Inferior parietal cortex (tissue), 1 donor: Measurements from ENCODE around the gene C16orf90.
"Not testable (repeated sequence)": the region's sequence is repeated elsewhere in the genome, so short reads cannot be mapped to it uniquely, and the experiment has no call there.

ENCODE experiments used
- DNase-seq: peaks from one replicate; pipeline ENCODE4 v3.0.0-alpha.2; 2016; ENCODE audit errors: extremely low spot score

Gene C16orf90

DNA sequence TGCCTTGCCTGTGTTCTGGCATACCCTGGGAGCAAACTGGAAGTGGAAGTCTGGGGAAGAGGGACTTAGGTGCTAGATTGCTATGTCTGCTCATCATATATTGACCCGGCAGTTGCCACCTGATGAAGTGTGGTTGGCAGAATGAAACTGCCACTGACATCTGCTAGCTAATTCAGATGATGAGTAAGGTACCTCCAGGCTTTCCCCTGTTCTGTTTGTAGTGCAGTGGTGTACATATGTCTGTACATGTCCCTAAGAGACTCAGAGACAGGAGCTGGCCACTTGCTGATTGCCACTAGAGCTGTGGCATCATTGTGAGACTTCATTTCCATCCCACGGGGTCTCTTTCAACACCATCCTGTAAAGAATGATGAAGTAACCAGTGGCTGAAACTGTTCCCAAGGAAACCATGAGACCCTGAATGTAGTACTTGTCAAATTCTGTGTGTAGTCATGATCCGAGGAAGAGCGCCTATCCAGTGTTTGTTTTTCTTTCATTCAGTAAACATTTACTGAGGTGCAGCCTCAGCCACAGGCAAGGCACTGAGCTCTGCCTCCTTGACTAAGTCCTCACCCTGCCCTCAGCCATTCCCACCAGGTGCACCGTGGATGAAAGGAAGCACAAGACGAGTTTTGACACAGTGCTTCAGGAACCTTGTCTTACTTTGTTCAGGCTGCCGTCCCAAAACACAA, 18.7 kb upstream of the C16orf90 start:
- no peak for DNase-seq

DNA sequence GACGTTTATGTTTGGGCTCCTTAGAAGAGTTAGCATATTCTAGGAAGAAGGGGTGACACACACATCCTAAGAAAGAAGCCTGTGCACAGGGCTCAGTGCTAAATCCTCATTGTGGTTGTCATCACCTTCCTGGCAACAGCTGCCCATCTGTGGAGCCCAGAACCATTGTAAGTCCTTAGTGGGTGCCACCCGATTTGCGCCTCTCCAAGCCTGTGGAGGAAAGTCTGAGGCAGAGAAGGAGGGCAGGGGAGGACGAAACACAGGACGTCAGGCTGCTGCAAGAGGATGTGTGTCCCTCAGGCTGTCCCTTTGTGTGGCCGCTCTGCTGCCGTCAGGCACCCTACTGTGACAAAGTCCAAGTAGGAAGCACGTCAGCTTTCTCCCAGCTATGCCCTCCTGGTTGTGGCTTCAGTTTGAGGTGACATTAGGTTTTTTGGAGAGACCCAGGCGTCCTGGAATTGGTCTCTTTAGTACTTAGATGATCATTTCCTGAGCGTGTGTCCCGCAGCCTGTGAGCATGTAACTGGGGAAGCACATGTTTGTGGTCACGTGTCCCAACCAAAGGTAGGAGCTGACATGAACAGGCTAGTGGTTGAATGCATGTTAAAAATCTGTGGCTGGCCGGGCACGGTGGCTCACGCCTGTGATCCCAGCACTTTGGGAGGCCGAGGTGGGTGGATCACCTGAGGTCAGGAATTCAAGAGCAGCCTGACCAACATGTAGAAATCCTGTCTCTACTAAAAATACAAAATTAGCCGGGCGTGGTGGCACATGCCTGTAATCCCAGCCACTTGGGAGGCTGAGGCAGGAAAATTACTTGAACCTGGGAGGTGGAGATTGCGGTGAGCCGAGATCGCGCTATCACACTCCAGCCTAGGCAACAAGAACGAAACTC, 16.2 kb upstream of the C16orf90 start:
- no peak for DNase-seq

DNA sequence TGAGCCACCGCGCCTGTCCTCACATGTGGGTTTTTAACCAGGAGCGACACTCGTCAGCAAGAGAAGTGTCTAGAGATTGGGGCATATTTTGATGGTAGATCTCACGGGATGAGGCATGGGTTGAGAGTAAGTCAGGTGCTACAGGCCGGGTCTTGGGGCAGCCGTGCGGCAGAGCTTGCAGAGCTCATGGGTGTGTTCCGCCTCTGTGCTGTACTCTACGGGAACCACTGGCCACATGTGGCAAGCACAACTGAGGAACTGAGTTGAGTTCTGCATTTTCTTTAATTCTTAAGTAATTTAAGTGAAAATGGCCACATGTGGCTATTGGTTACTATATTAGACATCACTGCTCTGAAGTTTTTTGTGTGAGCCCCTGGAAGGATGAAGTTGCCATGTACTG, 15.1 kb upstream of the C16orf90 start:
- no peak for DNase-seq

DNA sequence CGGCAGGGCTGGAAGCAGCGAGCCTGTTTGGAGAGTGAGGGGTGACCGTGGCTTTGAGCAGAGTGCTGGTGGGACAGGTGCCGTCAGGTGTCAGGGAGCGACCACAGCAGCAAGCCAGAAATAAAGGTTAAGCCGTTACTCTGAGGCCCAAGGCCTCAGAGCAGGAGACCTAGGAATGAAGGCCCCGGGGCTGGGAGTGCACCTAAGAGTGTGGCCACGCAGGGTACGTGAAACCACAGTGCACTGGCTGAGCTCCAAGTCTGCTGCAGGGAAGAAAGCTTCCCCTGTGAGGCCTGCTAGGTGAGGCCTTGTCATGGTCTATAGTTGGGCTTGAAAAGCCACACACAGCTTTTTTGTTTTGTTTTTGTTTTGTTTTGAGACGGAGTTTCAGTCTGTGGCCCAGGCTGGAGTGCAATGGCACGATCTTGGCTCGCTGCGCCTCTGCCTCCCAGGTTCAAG, 14.2 kb upstream of the C16orf90 start:
- DNase-seq = no peak

DNA sequence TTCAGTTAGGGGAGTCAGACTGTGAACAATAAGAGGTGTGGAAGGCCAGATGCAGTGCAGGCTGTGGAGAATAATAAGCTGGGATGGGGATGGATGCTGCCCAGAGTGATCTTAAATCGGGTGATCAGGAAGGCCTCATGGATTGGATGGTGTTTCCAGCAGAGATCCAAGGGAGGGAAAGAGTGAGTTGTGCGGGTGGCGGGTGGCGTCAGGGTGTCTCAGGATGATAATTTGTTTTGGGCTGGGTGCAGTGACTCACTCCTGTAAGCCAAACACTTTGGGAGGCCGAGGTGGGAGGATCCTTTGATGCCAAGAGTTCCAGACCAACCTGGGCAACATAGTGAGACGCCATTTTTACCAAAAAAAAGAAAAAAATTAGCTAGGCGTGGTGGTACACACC, 13.4 kb upstream of the C16orf90 start:
- DNase-seq = no peak

DNA sequence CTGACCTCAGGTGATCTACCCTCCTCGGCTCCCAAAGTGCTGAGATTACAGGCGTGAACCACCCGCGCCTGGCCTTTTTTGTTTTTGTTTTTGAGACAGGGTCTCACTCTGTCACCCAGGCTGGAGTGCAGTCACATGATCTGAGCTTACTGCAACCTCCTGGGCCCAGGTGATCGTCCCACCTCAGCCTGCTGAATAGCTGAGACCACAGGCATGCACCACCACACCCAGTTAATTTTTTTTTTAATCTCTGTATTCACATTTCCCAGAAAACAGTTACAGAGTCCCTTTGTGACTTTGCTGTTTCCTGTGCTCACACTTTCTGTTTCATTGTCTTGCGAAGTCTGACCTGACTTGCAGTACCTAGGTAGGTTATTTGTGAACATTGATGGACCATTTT, 8.2 kb upstream of the C16orf90 start:
- DNase-seq = no peak

DNA sequence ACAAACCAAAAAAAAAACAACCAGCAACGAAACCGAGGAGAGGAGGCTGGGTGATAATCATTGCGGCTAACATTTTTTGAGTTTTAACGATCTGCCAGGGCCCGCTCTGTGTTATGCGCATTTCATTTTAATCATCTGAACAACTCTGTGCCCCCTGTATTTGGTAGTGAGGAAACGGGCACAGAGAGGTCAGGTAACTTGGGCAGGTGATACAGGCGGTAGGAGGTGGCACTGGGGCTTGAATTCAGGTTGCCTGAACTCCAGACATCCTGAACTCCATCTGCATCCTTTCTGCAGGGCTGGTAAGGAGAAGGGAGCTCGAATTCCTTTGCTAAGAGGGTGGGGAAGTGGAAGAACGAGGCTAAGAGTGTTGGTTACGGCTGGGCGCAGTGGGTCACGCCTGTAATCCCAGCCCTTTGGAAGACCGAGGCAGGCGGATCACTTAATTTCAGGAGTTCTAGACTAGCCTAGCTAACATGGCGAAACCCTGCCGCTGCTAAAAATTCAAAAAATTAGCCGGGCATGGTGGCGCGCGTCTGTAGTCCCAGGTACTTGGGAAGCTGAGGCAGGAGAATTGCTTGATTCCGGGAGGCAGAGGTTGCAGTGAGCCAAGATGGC, 6.6 kb upstream of the C16orf90 start:
- no peak for DNase-seq

DNA sequence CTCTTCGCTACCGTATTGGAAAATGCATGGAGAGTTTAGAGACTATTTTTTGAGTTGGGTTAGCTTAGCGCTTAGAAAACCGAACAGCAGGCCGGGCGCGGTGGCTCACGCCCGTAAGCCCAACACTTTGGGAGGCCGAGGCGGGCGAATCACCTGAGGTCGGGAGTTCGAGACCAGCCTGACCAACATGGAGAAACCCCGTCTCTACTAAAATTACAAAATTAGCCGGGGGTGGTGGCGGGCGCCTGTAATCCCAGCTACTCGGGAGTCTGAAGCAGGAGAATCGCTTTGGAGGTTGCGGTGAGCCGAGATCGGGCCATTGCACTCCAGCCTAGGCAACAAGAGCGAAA, 6.1 kb upstream of the C16orf90 start:
- not testable (repeated sequence) for DNase-seq

DNA sequence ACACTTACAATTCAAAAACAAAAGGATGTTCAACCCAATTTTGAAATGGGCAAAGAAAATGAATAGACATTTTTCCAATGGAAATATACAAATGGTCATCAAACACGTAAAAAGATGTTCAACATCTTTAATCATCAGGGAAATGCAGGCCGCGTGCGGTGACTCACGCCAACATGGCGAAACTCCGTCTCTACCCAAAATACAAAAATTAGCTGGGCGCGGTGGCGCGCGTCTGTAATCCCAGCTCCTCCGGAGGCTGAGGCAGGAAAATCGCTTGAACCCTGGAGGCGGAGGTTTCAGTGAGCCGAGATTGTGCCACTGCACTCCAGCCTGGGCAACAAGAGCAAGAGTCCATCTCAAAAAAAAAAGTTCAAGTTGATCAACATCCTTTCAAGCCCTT, 3.7 kb upstream of the C16orf90 start:
- DNase-seq = no peak

DNA sequence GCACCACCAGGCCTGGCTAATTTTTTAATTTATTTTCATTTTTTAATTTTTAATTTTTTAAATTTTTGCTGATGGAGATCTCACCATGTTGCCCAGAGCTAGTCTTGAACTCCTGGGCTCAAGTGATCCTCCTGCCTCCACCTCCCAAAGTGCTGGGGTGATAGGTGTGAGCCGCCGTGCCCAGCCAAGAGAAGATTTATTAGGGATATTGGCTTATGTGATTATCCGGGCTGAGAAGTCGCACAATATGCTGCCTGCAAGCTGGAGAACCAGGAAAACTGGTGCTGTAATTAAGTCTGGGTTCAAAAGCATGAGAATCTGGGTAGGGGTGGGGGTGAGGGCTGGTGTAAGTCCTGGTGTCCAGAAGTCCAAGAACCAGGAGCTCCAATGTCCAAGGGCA, 2.5 kb upstream of the C16orf90 start:
- no peak for DNase-seq

DNA sequence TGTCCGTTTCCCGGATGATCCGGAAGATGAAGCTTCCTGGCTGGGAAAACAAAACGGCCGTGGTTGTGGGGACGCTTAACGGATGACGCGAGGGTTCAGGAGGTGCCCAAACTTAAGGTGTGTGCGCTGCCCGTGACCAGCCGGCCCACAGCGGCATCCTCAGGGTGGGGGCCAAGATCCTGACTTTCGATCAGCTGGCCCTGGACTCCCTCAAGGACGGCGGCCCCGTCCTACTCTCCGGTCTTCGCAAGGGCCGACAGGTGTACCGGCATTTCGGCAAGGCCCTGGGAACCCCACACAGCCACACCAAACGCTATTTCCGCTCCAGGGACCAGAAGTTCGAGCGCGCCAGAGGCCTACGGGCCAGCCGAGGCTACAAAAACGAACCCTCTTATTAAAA, 1.1 kb upstream of the C16orf90 start:
- no peak for DNase-seq

DNA sequence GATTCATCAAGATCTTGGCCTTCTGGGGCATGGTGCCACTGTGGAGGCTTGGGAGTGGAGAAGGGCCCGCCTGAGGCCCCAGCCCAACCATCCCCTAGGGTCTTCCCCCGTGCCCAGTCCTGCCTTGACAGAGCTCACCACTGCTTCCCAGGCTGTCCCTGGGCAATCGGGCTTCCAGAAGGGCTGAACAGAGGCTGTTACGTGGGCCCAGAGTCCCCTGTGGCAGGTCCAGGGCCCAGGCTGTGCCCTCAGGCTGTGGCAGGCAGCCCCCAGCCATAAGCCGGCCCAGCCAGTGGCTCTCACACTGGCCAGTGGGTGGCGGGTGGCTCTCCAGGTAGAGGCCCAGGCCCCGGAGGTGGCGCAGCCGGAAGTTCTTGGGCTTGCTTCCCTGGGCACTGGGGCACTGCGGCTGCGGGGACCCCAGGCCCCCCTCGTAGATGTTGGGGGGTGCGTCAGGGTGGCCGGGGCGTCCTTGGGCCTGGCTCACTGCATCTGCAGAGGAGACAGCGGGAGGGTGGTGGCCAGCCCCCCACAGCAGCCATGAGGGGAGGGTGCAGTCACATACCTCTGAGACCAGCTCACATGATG, 809 bp downstream of the C16orf90 start:
- no peak for DNase-seq

DNA sequence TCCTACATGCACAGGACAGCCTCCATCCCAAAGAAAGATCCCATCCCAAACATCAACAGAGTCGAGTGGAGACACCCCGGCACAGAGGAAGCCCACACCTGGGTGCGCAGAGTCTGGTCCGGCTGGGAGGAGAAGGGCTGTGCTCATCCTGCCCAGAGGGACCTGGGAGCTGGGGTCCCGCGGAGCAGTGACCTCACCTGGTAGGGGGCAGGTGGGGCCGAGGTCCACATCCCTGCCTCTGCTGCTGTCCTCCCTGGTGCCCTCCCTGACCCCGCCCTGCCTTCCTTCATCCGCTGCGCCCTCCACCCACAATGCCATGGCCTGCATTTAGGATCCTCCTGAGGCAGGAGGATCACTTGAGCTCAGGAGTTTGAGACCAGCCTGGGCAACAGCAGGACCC, 2.9 kb downstream of the C16orf90 start:
- no peak for DNase-seq

DNA sequence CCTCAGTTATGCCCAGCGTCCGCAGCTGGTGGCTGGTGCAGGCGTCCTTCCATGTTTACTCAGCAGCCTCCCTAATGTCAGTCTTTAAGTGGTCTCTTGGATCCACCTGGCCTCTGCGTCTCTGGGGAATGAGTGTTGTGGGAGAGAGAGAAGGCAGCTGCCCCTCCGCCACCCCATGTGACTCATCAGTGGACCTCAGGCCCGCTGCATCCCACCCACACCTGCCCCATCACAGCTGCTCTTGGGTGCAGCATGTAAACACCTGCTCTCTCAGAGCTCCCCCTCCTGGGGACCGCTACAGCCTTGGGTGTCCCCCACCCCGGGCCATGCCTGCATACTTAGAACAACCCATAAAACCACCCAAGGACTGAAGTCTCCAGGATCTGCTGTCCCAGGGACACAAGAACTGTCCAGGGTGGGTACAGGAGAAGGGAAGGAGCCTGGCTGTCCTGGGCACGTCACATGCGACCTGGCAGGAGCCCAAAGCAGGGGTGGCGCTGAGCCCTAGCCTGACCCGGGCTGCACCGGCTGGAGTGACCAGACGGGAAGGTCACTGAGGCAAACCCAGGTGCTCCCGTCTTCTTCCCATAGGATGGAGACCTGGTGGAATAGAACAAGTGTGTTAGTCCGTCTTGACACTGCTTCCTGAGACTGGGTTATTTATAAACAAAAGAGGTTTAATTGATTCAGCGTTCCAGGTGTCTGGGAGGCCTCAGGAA, 4.2 kb downstream of the C16orf90 start:
- no peak for DNase-seq

DNA sequence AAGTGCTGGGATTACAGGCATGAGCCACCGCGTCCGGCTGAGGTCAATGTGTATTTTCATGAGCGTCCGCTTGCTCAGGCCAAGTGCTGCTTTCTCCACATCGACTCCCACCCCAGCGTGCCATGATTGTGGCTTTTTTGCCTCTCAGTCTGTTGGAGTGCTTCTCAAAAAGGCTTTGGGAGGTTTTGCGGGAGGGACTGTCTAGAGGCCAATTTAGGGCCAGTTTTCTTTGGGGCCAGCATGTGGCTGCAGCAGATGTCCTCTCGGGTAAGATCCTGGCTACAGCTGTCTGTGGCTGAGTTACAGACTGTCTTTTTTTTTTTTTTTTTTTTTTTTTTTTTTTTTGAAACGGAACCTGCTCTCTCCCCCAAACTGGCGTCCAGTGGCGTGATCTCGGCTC, 6.5 kb downstream of the C16orf90 start:
- no peak for DNase-seq

DNA sequence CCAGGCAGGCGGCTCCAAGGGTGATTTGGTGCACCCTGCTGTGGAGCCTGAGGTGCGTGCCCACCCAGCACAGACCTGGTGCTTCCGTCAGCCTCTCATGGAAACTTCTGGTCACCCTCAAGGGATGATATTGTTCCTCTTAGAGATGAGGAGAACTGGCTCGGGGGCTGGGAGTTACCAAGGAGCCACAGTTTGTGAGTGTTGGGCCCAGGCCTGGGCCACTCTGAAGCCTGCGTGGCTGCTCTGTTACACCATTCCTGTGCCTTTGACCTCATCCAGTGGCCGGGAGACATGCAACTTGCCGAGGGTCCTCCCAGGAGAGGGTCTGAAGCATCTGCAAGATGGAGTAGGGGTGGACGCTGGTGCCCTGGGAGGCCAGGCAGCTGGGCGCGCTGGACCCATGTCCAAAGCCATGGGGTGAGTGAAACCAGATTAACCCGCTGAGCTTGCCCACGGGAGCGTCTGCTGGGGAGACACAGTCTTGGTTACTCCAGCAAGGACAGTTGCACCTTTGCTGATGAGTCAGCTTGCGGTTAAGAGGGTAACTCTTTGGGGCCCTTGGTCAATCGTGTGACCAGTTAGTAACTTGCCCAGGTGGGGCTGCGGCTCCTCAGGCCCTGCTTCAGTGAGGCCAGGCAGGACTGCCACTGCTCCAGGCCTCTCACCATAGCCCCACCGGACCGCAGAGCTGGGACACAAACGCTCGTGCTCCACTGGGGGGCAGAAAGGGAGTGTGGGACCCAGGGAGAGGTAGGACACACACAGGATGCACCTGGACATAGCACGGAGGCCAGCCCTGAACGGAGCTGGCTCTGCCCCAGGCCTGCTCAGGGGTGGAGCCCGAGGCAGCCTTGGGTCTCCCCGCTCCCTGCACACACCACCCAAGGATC, 7.5 kb downstream of the C16orf90 start:
- no peak for DNase-seq

DNA sequence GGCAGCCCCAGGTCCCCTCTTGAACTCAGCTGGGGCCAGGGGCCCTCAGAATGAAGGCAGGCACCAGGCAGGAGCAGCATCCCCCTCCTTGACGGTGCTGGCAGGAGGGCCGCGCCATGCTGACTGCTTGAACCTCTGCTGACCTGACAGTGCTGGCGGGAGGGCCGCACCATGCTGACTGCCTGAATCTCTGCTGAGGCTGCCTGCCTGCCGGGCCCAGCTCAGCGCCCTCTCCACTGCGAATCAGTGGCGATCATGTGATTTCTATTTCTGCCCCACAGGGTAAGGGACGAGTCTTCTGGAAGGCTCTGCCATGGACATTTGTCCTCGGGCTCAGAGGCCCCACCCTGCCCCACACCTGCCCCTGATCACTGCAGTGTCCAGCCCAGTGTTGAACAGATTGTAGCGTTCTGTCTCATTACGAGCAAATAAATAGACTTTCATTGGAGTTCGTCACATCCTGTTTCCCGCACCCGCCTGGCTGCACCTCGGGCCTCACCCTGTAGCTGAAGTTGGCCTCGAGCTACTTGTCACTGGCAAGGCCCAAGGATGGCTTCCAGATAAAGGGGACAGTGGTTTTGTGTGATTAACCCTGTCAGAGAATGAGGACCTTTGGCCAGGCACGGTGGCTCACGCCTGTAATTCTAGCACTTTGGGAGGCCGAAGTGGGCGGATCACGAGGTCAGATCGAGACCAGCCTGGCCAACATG, 8.6 kb downstream of the C16orf90 start:
- no peak for DNase-seq

DNA sequence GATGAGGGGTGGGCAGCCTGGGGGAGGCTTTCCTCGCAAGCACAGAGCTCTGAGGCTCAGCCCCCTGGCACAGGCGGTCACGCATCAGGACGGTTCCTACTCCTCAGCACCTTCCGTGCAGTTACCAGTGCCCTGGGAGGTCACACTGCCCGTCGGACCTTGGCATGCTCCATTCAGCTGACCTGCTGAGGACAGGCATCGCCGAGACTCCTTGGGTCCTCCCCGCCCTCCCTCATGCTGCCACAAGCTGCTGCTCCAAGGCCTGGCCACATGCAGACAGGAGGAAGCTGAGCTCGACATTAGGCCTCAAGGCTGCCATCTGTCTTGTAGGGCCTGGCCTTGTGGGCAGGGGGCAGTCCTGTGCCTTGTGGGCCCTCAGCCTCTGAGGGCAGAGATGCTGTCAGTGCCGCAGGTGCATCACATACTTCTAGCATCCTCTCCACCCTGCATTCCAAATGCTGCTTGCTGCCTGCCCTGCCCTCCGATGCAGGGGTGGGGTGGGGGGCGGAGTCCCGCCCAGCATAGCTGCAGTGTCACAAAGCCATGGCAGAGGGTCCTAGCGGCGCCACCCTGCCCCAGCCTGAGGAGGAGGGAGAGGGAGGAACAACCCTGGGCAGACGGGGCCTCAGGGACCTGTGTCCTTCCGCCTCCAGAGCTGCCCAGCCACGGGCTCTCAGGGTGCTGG, 9.3 kb downstream of the C16orf90 start:
- no peak for DNase-seq

DNA sequence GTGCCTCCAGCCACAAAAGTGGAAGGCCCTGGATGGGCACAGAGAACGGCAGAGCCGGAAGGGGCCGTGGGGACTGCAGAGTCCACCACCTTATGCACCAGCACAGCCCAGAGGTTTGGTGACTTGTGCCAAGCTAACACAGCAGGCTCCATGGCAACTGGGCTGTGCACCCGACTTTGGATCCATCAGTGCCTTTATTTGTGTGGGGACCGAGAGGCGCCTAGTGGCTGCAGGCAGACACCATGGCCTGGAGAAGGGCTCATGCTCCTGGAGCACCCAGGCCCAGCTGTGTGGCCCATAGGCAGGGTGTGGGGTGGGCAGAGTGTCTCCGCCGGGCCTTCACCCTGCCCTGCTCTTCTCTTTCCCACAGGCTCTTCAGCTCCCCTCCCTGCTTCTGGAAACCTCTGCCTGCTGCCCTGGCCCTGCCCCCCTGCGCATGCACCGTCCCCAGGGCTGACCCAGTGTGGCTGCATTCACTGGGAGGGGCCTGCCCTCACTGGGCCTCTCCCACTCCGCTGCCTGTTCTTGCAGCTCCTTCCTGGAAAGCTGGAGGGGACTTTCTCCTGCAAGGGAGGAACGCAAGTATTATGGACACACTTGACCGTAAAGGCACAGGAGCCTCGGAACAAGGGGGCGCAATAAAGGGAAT, 10.1 kb downstream of the C16orf90 start:
- DNase-seq = no peak
